ENCODE data around the gene PARG. TPM values are rescaled to one million over a fixed set of nuclear protein-coding genes. Genes with fewer than 3 reads are reported as not detected.

PARG gene
- total and polyA plus RNA-seq, 9 of the 15 experiments (the other 6 are each of a cell fraction or from before 2014, with no cell fraction given) = 8.5 to 49.9 (median 28.8) TPM

- in situ Hi-C loops (cut with MboI) (no loop called here), intact Hi-C loops (cut with micrococcal nuclease) (no loop called here)
- TF ChIP-seq FOXO4 (CRISPR knock-in tag; IDR thresholded peaks at IDR 0.05) (no peak), RBM22 (IDR thresholded peaks at IDR 0.05; ENCODE audit: low read depth, low read length, poor library complexity, severe bottlenecking) (no peak), ZNF263 (CRISPR knock-in tag; IDR thresholded peaks at IDR 0.05; ENCODE audit: borderline replicate concordance) (no peak), HIVEP1 (CRISPR knock-in tag; IDR thresholded peaks at IDR 0.05) (no peak), CBX5 (IDR thresholded peaks at IDR 0.05; ENCODE audit: borderline replicate concordance, low read depth) (no peak), NFRKB (IDR thresholded peaks at IDR 0.05; ENCODE audit: low read depth) (no peak), ZFP30 (CRISPR knock-in tag; IDR thresholded peaks at IDR 0.05; ENCODE audit: borderline replicate concordance) (no peak), MTA3 (IDR thresholded peaks at IDR 0.05; ENCODE audit: borderline replicate concordance) (no peak), HMG20A (CRISPR knock-in tag; conservative IDR thresholded peaks at IDR 0.05) (no peak), ZBTB26 (CRISPR knock-in tag; IDR thresholded peaks at IDR 0.05) (no peak), ZNF24 (IDR thresholded peaks at IDR 0.05) (no peak), HMG20B (CRISPR knock-in tag; IDR thresholded peaks at IDR 0.05) (no peak), FOXJ3 (CRISPR knock-in tag; IDR thresholded peaks at IDR 0.05) (no peak), NELFE (IDR thresholded peaks at IDR 0.05; ENCODE audit: insufficient read depth, insufficient read length) (no peak), ZNF766 (CRISPR knock-in tag; conservative IDR thresholded peaks at IDR 0.05) (no peak), ZBTB1 (CRISPR knock-in tag; IDR thresholded peaks at IDR 0.05; ENCODE audit: borderline replicate concordance, low read depth) (no peak), MLLT1 (IDR thresholded peaks at IDR 0.05) (no peak), CBFA2T3 (IDR thresholded peaks at IDR 0.05) (no peak), ZNF76 (CRISPR knock-in tag; IDR thresholded peaks at IDR 0.05; ENCODE audit: borderline replicate concordance) (no peak)
These were observed 160.6 kb downstream of the PARG start for GRCh38 chr10:49781247-49781646.

More at GRCh38 chr10:49781247-49781646, 160.6 kb downstream of the PARG start:
- no peak overlapping the region for H3K4me2 ChIP-seq (ENCODE audit: insufficient read depth, low read length)
- H2AFZ ChIP-seq (ENCODE audit: low read depth, low read length) = no peak overlapping the region
- H3K9me1 ChIP-seq (ENCODE audit: control insufficient read depth, insufficient read depth, low read length) = no peaks in the 10 kb centered on the region
- no peaks in the 10 kb centered on the region for H3K36me3 ChIP-seq (ENCODE audit: control insufficient read depth, insufficient read depth, low read length)
- ATAC-seq (no peak), DNase-seq (ENCODE audit: extremely low read depth in 1 of 4, low spot score in 3 of 4) (no peak), FAIRE-seq (no peak)
- H3K79me2 ChIP-seq (ENCODE audit: control insufficient read depth, insufficient read depth, low read length) = no peaks in the 10 kb centered on the region
- H3K27ac ChIP-seq (ENCODE audit: extremely low read depth, low read depth, low read length) = no peak overlapping the region
- H3K27me3 ChIP-seq (ENCODE audit: control insufficient read depth in 2 of 2, insufficient read depth in 2 of 2, low read length in 2 of 2) = peaks cover 4 to 13% of the 10 kb centered on the region in 2 experiments; a peak in 3 of 5 replicates
- ChIA-PET POLR2A (no interaction called here), CTCF (ENCODE audit: low intra/inter-chr PET ratio) (no interaction called here)
- no TSS peak for BruUV-seq (replicated peaks)
- no peak overlapping the region for H3K4me3 ChIP-seq
- no peak overlapping the region for H3K9ac ChIP-seq (ENCODE audit: insufficient read depth in 1 of 2, low read depth in 2 of 2, low read length in 2 of 2)
- no peaks in the 10 kb centered on the region for H3K4me1 ChIP-seq (replicated peaks in 1 of 2; ENCODE audit: control insufficient read depth in 2 of 2, insufficient read depth in 2 of 2, low read length in 2 of 2)
- no peaks in the 10 kb centered on the region for H4K20me1 ChIP-seq (replicated peaks; ENCODE audit: control insufficient read depth, insufficient read depth, low read length)
- H3K9me3 ChIP-seq (replicated peaks; ENCODE audit: control insufficient read depth, insufficient read depth, low read depth, low read length) = no peaks in the 10 kb centered on the region

Measured in K562 (cell line).